PC-3 (cell line): ENCODE results near the gene ADH7. TPM values are rescaled to one million over a fixed set of nuclear protein-coding genes. Genes with fewer than 3 reads are reported as not detected.

Experiments used
- ATAC-seq: fragments of 200-7000 bp; cut with Tn5 transposase; 2 replicates; pipeline ENCODE4 v1.9.1; 2020; ENCODE audit warnings: mild to moderate bottlenecking, moderate library complexity
- BruUV-seq: library from RNA; stranded (reverse); fragments of 400-500 nt; replicated peaks from 2 replicates; lab custom pipeline; 2021; lab: Mats Ljungman, UMichigan
- CTCF ChIA-PET: fragments of 300-600 bp; sonication (Branson Sonifier 250); formaldehyde crosslinking; loops from one replicate; lab custom pipeline; 2022; ENCODE audit warnings: antibody characterized with exemption; lab: Charles Lee
- POLR2A ChIA-PET: fragments of 300-600 bp; sonication (Branson Sonifier 250); formaldehyde crosslinking; loops from one replicate; lab custom pipeline; 2022; ENCODE audit warnings: antibody characterized with exemption; ENCODE audit not compliant: unreplicated experiment; lab: Charles Lee
- DNase-seq: peaks from one replicate; pipeline ENCODE4 v3.0.0-alpha.2; 2015
- H2AFZ ChIP-seq: fragments of 300-600 bp; sonication (generic); 2 replicates; pipeline ENCODE4 v1.6.0; 2016; ENCODE audit warnings: antibody characterized with exemption, low read length
- H3F3A ChIP-seq: fragments of 300-600 bp; sonication (generic); one replicate; pipeline ENCODE4 v1.6.0; 2017; ENCODE audit warnings: antibody characterized with exemption, low read length, control low read depth, mild to moderate bottlenecking; ENCODE audit not compliant: unreplicated experiment
- H3K27ac ChIP-seq: fragments of 300-600 bp; sonication (generic); 2 replicates; pipeline ENCODE4 v1.5.1; 2016; ENCODE audit warnings: mild to moderate bottlenecking, low read length
- H3K27me3 ChIP-seq: fragments of 300-600 bp; sonication (generic); 2 replicates; pipeline ENCODE4 v1.6.1; 2016; ENCODE audit warnings: low read length, mixed read lengths
- H3K36me3 ChIP-seq: fragments of 300-600 bp; sonication (generic); 2 replicates; pipeline ENCODE4 v1.6.1; 2016; ENCODE audit warnings: low read depth, mixed run types, low read length, mixed read lengths
- H3K4me1 ChIP-seq: fragments of 300-600 bp; sonication (generic); 2 replicates; pipeline ENCODE4 v1.5.1; 2016; ENCODE audit warnings: low read length; ENCODE audit not compliant: insufficient read depth
- H3K4me2 ChIP-seq: fragments of 300-600 bp; sonication (generic); 2 replicates; pipeline ENCODE4 v1.6.0; 2016; ENCODE audit warnings: low read length
- H3K4me3 ChIP-seq: fragments of 300-600 bp; sonication (generic); 2 replicates; pipeline ENCODE4 v1.5.1; 2016; ENCODE audit warnings: mild to moderate bottlenecking, low read length, mixed read lengths
- H3K79me2 ChIP-seq: fragments of 300-600 bp; sonication (generic); 2 replicates; pipeline ENCODE4 v1.6.1; 2017; ENCODE audit warnings: low read length, mixed read lengths
- H3K9ac ChIP-seq: fragments of 300-600 bp; sonication (generic); 2 replicates; pipeline ENCODE4 v1.6.0; 2016; ENCODE audit warnings: mild to moderate bottlenecking, low read length
- H3K9me2 ChIP-seq: fragments of 300-600 bp; sonication (generic); replicated peaks from 2 replicates; pipeline ENCODE4 v1.6.1; 2016; ENCODE audit warnings: mixed run types, low read length, mixed read lengths
- H3K9me3 ChIP-seq: fragments of 300-600 bp; sonication (generic); 2 replicates; pipeline ENCODE4 v1.6.1; 2016; ENCODE audit warnings: low read length, mixed read lengths
- H4K20me1 ChIP-seq: fragments of 300-600 bp; sonication (generic); 2 replicates; pipeline ENCODE4 v1.6.1; 2016; ENCODE audit warnings: low read length, mixed read lengths
- EZH2 ChIP-seq: fragments of 300-600 bp; sonication (generic); IDR thresholded peaks from one replicate; pipeline ENCODE4 v1.6.1; 2017; ENCODE audit warnings: antibody characterized with exemption, mild to moderate bottlenecking, low read length; ENCODE audit not compliant: unreplicated experiment
- EZH2phosphoT487 ChIP-seq: fragments of 300-600 bp; sonication (generic); IDR thresholded peaks from 2 replicates; pipeline ENCODE4 v1.6.1; 2018; ENCODE audit warnings: mild to moderate bottlenecking, antibody characterized with exemption, low read length, borderline replicate concordance
- intact Hi-C: fragments of 100-400 bp; cut with micrococcal nuclease; formaldehyde crosslinking; loops from 2 replicates; pipeline ENCODE4 v1.9.0; 2023
- total RNA-seq: library from RNA; depleted of rRNA; stranded (reverse); fragments of >200 nt; gene quantifications from 2 replicates; pipeline ENCODE4 v1.2.3, GENCODE V29; 2014
- TF ChIP-seq, protein P1 (sequence below): fragments of 300-600 bp; sonication (generic); conservative IDR thresholded peaks from 2 replicates; pipeline ENCODE4 v1.5.1; 2017; ENCODE audit warnings: antibody characterized with exemption, low read depth, mild to moderate bottlenecking, low read length

Gene ADH7
- total RNA-seq, 1 experiment from 2014 or later, result not detected

- Histone ChIP-seq H2AFZ (0 out of 2 replicates have a peak overlapping the region, but pooled peaks have one; percentile 37), H3K9ac (peak overlapping the region; percentile 27; the same call in 1 of the 2 replicates), H3K4me1 (peaks cover 17% of the 10 kb centered on the region), H3K27ac (peak overlapping the region; percentile 69), H3K27me3 (no peaks in the 10 kb centered on the region), H3K79me2 (no peaks in the 10 kb centered on the region), H3F3A (no peaks in the 10 kb centered on the region), H3K9me3 (no peaks in the 10 kb centered on the region), H4K20me1 (no peaks in the 10 kb centered on the region), H3K36me3 (no peaks in the 10 kb centered on the region), H3K9me2 (no peaks in the 10 kb centered on the region), H3K4me3 (no peak overlapping the region), H3K4me2 (peak overlapping the region; percentile 68)
- TF ChIP-seq, protein P1, sequence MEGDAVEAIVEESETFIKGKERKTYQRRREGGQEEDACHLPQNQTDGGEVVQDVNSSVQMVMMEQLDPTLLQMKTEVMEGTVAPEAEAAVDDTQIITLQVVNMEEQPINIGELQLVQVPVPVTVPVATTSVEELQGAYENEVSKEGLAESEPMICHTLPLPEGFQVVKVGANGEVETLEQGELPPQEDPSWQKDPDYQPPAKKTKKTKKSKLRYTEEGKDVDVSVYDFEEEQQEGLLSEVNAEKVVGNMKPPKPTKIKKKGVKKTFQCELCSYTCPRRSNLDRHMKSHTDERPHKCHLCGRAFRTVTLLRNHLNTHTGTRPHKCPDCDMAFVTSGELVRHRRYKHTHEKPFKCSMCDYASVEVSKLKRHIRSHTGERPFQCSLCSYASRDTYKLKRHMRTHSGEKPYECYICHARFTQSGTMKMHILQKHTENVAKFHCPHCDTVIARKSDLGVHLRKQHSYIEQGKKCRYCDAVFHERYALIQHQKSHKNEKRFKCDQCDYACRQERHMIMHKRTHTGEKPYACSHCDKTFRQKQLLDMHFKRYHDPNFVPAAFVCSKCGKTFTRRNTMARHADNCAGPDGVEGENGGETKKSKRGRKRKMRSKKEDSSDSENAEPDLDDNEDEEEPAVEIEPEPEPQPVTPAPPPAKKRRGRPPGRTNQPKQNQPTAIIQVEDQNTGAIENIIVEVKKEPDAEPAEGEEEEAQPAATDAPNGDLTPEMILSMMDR, result no peak
- no peak for TF ChIP-seq EZH2
- TF ChIP-seq EZH2phosphoT487, result no peak
- ChIA-PET POLR2A (no interaction called here), CTCF (interaction anchor here (0.6 to 1.0 kb wide), 2 partner anchors 317 to 409 kb away, joined by 3 to 4 read pairs; partner anchors contain the start of gene METAP1)
- intact Hi-C loops, result loop anchor here (1.0 kb wide), 4 partner anchors 59 to 409 kb away; partner anchors contain the start of gene METAP1
- ATAC-seq (peak; percentile 95), DNase-seq (peak; percentile 86)
- no TSS peak for BruUV-seq
Measured at GRCh38 chr4:99404595-99405287, 30.4 kb downstream of the ADH7 start.

GRCh38 chr4:99403380-99404184 is 31.6 kb downstream of the ADH7 start:
- Histone ChIP-seq H3K4me2 (0 out of 2 replicates have a peak overlapping the region, but pooled peaks have one; percentile 68), H3K36me3 (no peaks in the 10 kb centered on the region), H3K4me3 (no peak overlapping the region), H2AFZ (no peak overlapping the region), H3K27me3 (no peaks in the 10 kb centered on the region), H3K27ac (no peak overlapping the region), H4K20me1 (no peaks in the 10 kb centered on the region), H3K9me3 (no peaks in the 10 kb centered on the region), H3K9me2 (no peaks in the 10 kb centered on the region), H3K79me2 (no peaks in the 10 kb centered on the region), H3F3A (no peaks in the 10 kb centered on the region), H3K9ac (no peak overlapping the region), H3K4me1 (peaks cover 17% of the 10 kb centered on the region)
- intact Hi-C loops, result no loop called here
- TF ChIP-seq EZH2 (no peak), EZH2phosphoT487 (no peak)
- TF ChIP-seq, protein P1, result no peak
- no peak for DNase-seq
- no TSS peak for BruUV-seq
- ChIA-PET CTCF (interaction anchor here (0.5 kb wide), 1 partner anchor 317 kb away, joined by 8 read pairs; no protein-coding TSS in a partner anchor), POLR2A (no interaction called here)
- ATAC-seq, result no peak
